Rectal smooth muscle tissue (tissue), 1 donor: ENCODE measurements around the gene REN.

Experiments
- H3K27ac ChIP-seq: one replicate; pipeline ENCODE4 v1.7.0; 2013; ENCODE audit warnings: low read depth, low read length, inconsistent platforms
- H3K27me3 ChIP-seq: one replicate; pipeline ENCODE4 v1.7.0; 2013; ENCODE audit warnings: low read length; ENCODE audit not compliant: control insufficient read depth, insufficient read depth
- H3K36me3 ChIP-seq: one replicate; pipeline ENCODE4 v1.7.0; 2013; ENCODE audit warnings: low read length; ENCODE audit not compliant: control insufficient read depth, insufficient read depth
- H3K4me1 ChIP-seq: one replicate; pipeline ENCODE4 v1.7.0; 2013; ENCODE audit warnings: low read length; ENCODE audit not compliant: control insufficient read depth, insufficient read depth
- H3K4me3 ChIP-seq: one replicate; pipeline ENCODE4 v1.7.0; 2013; ENCODE audit warnings: low read length
- H3K9ac ChIP-seq: one replicate; pipeline ENCODE4 v1.7.0; 2013; ENCODE audit warnings: low read length

REN gene

DNA sequence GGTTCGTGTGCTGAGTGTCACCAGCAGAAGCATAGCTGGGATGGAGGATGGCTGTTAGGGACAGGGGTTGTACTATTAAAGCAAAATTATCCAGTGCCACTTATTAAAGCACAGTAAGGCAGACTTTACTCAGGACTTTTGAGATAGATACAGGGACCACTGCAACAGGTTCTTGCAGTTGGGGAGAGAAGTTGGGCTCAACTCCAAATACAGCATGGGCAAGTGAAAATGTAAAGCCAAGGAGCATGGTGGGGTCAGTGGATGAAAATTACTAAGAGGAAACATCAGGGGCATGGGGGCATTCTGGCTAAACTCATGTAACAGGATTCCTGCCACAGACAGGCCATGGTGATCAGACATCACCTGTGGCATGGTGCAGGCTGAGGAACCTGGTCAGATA lies 15.0 kb upstream of the REN start:
- H3K27ac ChIP-seq = no peak overlapping the region
- no peaks in the 10 kb centered on the region for H3K27me3 ChIP-seq
- no peaks in the 10 kb centered on the region for H3K4me1 ChIP-seq
- H3K4me3 ChIP-seq = no peak overlapping the region
- no peak overlapping the region for H3K9ac ChIP-seq
- H3K36me3 ChIP-seq = no peaks in the 10 kb centered on the region

DNA sequence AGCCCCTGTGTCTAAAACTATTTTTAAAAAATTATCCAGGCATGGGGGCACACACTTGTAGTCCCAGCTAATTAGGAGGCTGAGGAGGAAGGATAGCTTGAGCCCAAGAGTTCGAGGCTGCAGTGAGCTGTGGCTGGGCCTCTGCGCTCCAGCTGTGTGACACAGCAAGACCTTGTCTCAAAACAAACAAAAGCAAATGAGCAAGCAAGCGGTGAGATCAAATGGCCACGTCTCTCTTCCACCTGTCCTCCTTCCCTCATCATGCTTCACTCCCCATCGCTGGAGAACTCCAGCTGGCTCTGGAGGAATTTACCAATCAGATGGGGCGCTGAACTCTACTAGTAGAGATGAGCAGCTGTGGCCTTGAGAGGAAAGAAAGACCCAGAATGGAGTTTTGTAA lies 14.0 kb upstream of the REN start:
- Histone ChIP-seq H3K4me3 (no peak overlapping the region), H3K27me3 (no peaks in the 10 kb centered on the region), H3K4me1 (no peaks in the 10 kb centered on the region), H3K36me3 (no peaks in the 10 kb centered on the region), H3K9ac (no peak overlapping the region), H3K27ac (no peak overlapping the region)

DNA sequence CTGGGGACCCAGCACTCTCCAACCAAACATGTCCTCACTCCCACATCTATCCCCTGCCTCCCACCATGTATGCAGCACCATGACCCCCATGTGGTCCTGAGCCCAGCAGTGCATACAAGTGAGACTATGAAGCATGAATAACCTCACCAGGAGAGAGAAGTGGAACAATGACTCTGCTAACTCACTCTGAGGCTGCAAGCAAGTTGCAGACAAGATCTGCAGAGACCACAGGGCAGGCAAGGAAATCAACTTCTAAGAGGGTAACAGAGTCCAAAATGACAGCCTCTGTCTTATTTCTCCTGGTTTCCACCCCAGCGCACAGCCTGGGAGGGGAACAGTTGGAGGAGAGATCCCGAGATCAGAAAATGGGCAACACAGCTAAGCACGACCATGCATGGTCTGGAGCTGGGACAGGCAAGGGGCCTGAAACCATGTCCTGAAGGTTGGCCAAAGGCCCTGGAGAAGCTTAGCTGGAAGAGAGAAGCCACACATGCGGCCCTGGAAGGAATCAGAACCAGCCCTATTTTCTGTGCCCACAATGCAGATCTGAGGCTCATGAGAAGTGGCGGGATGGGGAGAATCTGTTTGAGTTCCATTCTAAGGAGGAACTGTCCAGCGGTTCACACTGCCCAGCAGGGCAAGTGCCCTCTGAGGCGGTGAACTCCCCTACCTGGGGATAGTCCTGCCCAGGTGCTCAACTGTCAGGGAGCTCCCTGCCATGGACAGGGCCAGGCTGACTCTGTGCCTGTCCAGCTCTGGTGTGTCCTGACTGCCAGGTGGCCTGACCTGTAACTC lies 12.5 kb upstream of the REN start:
- no peak overlapping the region for H3K9ac ChIP-seq
- H3K36me3 ChIP-seq = no peaks in the 10 kb centered on the region
- no peak overlapping the region for H3K27ac ChIP-seq
- H3K4me1 ChIP-seq = no peaks in the 10 kb centered on the region
- no peak overlapping the region for H3K4me3 ChIP-seq
- no peaks in the 10 kb centered on the region for H3K27me3 ChIP-seq

DNA sequence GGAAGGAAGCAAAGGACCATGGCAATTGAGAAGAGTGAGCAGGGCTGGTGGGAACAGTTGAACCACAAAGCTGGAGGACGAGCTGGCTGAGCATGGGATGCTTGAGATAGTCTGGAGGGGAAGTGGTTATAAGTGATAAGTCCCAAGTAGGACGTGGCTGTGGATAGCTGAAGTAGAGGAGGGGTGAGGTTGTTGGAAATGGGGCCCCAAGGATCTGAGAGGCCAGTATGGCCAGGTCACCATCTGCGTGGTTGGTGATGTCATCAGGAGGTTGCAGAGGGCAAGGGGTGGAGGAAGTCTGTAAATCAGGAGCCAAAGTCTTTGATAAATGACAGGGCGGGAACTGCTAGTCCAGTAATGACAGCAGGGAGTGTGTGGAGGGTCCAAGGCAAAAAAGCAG lies 11.0 kb upstream of the REN start:
- no peak overlapping the region for H3K9ac ChIP-seq

DNA sequence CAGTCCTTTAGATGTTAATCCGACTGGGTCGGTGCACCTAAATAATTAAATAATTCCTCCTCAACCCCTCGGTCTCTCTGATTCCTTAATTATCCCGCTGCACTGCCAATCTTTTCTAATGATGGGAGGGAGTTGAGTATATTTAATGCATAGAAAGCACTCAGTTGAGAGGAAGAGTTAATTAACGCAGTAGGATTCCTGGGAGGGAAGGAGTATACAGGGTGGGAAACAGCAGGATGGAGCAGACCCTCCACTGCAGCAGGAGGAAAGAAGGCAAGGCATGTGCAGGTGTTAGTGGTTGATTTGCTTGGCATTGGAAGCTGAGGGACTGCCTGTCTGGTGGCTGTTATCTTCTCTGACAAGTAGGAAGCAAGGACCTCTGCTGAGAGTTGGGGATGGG lies 9.9 kb upstream of the REN start:
- Histone ChIP-seq H3K36me3 (no peaks in the 10 kb centered on the region), H3K9ac (no peak overlapping the region)

More for the DNA sequence above, 11.0 kb upstream of the REN start:
- H3K27ac ChIP-seq = no peak overlapping the region
- no peaks in the 10 kb centered on the region for H3K4me1 ChIP-seq
- no peaks in the 10 kb centered on the region for H3K27me3 ChIP-seq
- H3K36me3 ChIP-seq = no peaks in the 10 kb centered on the region
- no peak overlapping the region for H3K4me3 ChIP-seq

DNA sequence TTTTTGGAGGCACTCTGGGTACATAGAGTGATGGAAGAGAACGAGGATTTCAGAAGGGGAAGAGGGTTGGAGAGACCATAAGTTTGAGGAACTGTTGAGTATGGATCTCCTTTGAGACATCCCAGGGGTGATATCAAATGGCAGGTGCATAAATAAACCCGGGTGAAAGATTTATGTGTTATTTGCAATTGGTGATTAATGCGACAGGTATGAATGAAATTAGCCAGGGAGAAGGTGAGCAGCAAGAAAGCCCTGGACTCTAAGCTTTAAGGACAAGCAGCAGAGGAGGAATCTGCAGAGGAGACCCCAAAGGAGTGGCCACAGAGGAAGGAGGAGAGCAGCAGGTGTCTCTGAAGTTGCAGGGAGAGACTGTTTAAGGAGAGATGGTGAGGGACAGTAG lies 8.8 kb upstream of the REN start:
- no peak overlapping the region for H3K4me3 ChIP-seq
- H3K9ac ChIP-seq = no peak overlapping the region
- no peak overlapping the region for H3K27ac ChIP-seq
- no peaks in the 10 kb centered on the region for H3K27me3 ChIP-seq
- no peaks in the 10 kb centered on the region for H3K36me3 ChIP-seq
- H3K4me1 ChIP-seq = no peaks in the 10 kb centered on the region

More for the DNA sequence above, 9.9 kb upstream of the REN start:
- no peak overlapping the region for H3K27ac ChIP-seq
- H3K27me3 ChIP-seq = no peaks in the 10 kb centered on the region
- no peak overlapping the region for H3K4me3 ChIP-seq
- H3K4me1 ChIP-seq = no peaks in the 10 kb centered on the region

DNA sequence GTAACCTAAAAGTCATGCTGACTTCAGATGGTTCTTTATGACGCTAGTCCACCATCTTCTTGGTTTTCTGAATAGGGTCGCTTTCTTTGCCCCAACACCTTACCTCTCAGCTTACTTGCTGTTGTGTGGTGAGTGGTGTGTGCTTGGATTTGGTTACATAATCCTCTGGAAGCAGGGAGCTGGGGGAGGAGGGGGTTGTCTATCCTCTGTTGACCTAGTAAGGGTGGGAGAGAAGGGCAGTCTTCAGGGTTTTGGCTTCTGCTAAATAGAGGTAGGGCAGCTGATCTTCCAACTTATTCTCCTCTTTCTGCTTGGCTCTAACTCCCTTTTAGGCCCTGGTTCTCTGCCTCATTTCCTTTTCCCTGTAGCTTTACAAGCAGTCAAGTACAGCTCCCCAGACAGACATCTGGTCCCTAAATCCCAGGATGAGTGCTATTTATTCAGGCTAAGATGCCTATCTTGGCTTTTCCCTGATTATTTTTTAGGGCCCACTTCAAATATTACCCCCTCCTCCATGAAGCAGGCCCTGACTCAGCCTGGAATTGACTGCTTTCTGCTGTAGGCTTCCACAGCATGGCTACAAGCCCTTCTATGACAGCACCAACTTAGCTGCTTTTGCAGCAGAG lies 6.4 kb upstream of the REN start:
- Histone ChIP-seq H3K27me3 (no peaks in the 10 kb centered on the region), H3K9ac (no peak overlapping the region), H3K36me3 (no peaks in the 10 kb centered on the region), H3K4me1 (no peaks in the 10 kb centered on the region), H3K4me3 (no peak overlapping the region), H3K27ac (no peak overlapping the region)

DNA sequence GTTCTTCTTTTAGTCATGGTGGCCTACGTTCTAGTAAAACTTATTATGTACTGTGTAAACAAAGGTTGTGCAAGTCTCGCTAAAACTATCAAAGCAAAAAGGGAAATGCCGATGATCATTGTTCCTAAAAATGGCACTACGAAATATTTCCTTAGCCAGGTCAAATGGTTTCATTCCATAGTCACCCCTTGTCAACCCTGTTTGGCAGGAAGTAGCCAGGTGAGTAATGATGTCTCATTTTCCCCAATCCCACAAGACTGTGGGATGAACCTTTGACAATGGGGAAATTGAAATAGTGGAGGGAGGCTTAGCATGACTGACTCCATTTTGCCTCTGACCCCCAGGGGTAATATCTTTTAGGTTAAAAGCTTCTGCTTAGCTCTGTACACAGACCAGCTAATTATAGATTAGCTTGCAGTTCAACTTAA lies 5.6 kb upstream of the REN start:
- Histone ChIP-seq H3K4me3 (no peak overlapping the region), H3K4me1 (no peaks in the 10 kb centered on the region), H3K9ac (no peak overlapping the region), H3K27me3 (no peaks in the 10 kb centered on the region), H3K27ac (no peak overlapping the region), H3K36me3 (no peaks in the 10 kb centered on the region)

DNA sequence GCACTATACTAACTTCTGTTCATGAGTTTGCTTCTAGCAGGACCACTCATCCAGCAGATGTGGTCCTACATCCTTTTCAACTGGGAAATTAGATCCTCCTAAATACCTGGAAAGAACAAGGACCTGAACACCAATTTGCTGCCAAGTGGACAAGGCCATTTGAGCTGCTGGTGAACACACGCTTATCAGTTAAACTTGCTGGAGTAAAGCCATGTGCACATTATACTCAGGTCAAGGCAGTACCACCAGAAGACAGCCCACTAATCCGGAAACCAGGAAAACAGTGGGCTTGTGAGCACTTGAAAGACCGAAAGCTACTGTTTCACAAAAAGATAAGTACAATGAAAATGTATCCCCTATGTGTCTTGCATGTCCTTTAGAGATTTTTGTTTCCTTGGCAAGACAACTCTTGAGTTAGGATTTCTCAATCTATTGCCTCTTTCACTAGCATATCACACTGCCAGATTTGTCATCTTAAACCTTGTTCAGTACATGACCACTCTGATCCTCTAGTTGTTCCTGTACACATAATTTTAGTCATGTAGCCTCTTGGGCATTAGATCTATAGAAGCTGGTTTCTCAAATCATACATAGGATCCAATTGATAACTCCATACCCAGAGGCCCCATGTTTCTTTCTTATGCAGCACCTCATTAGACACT lies 4.5 kb upstream of the REN start:
- Histone ChIP-seq H3K27ac (no peak overlapping the region), H3K9ac (no peak overlapping the region), H3K4me1 (no peaks in the 10 kb centered on the region), H3K36me3 (no peaks in the 10 kb centered on the region), H3K27me3 (no peaks in the 10 kb centered on the region), H3K4me3 (no peak overlapping the region)

DNA sequence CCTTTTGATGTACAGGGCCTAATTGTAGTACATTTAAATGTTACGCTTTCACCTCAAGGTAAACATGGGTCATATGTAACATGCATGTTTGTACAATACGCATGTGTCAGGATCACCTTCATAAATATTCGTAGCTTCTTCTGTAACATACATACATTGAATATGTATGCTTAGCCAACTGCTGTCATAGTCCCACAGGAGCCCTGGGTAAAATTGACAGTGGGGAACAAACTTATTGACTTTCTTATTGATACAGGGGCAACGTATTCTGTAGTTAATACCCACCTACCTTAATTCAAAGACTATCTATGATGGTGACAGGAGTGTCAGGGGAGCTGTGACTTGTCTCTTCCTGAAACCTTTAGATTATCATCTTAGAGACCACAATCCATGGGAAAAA lies 3.7 kb upstream of the REN start:
- Histone ChIP-seq H3K9ac (no peak overlapping the region), H3K36me3 (no peaks in the 10 kb centered on the region), H3K4me1 (no peaks in the 10 kb centered on the region), H3K4me3 (no peak overlapping the region), H3K27me3 (no peaks in the 10 kb centered on the region), H3K27ac (no peak overlapping the region)

DNA sequence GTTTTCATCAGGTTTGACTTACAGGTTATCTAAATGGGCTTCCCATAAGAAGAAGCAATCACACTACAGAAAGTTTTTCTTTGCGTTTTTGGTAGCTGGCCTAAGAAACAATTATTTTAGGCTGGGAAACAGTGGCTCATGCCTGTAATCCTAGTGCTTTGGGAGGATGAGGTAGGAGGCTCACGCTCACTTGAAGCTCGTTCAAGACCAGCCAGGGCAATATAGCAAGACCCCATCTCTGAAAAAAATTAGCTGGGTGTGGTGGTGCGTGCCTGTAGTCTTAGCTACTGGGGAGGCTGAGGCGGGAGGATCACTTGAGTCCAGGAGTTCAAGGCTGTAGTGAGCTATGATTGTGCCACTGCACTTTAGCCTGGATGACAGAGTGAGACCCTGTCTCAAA lies 1.6 kb upstream of the REN start:
- H3K36me3 ChIP-seq = no peaks in the 10 kb centered on the region
- no peak overlapping the region for H3K9ac ChIP-seq
- no peaks in the 10 kb centered on the region for H3K27me3 ChIP-seq
- H3K4me1 ChIP-seq = no peaks in the 10 kb centered on the region
- H3K4me3 ChIP-seq = no peak overlapping the region
- no peak overlapping the region for H3K27ac ChIP-seq

DNA sequence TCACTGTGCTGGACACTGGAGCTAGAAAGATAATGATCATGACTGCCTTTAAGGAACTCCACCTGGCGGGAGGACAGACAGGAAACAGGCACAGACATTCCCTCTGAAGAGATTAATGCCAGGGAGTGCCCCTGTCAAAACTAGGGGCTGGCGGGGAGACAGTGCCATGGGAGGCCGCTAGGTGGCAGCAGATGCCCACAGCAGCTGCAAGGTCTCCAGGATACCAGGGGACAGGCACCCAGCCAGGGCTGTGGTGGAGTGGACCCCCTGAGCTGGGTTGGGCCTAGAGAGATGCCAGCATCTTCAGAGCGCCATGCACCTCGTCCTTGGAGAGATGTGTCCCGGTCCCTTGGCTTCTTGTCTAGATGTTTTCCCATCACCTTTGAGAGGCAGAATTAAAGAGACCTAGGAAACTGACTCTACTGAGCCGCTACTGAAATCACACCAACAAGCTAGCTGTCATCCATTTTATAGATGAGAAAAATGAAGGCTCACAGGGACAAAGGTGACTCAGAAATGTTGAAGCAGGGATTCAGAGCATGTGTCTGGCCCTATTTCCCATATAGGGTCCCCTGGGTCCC lies 3.6 kb downstream of the REN start:
- Histone ChIP-seq H3K4me1 (no peaks in the 10 kb centered on the region), H3K36me3 (no peaks in the 10 kb centered on the region), H3K27ac (no peak overlapping the region), H3K9ac (no peak overlapping the region), H3K4me3 (no peak overlapping the region), H3K27me3 (no peaks in the 10 kb centered on the region)
